Type B pancreatic cell (in vitro differentiated cells): ENCODE data around the gene NDRG3. TPM values are rescaled to one million over a fixed set of nuclear protein-coding genes. Genes with fewer than 3 reads are reported as not detected.

Source experiments
- DNase-seq: peaks from one replicate; pipeline ENCODE4 v3.0.0; 2021; ENCODE audit warnings: mixed read lengths; ENCODE audit not compliant: unreplicated experiment; ENCODE audit errors: extremely low spot score
- H3K27ac Mint-ChIP-seq: 2 replicates; pipeline ENCODE4 v1.8.0; 2021; ENCODE audit warnings: mild to moderate bottlenecking, mixed read lengths
- H3K27me3 Mint-ChIP-seq: 2 replicates; pipeline ENCODE4 v1.8.0; 2021; ENCODE audit warnings: mixed read lengths
- H3K36me3 Mint-ChIP-seq: 2 replicates; pipeline ENCODE4 v1.8.0; 2021; ENCODE audit warnings: mixed read lengths
- H3K4me1 Mint-ChIP-seq: one replicate; pipeline ENCODE4 v1.8.0; 2021; ENCODE audit warnings: mixed read lengths; ENCODE audit not compliant: unreplicated experiment
- H3K4me3 Mint-ChIP-seq: 2 replicates; pipeline ENCODE4 v1.8.0; 2021; ENCODE audit warnings: mild to moderate bottlenecking, mixed read lengths
- H3K9me3 Mint-ChIP-seq: 2 replicates; pipeline ENCODE4 v1.8.0; 2021; ENCODE audit warnings: mixed read lengths
- total RNA-seq: library from RNA; stranded (reverse); gene quantifications from 2 replicates; pipeline ENCODE4 v1.2.1, GENCODE V29; 2021; ENCODE audit warnings: low replicate concordance
- TF ChIP-seq, protein P1 (sequence below): fragments of 200-600 bp; sonication (generic); conservative IDR thresholded peaks from 2 replicates; pipeline ENCODE4 v1.5.0; 2021; ENCODE audit warnings: antibody characterized with exemption, mild to moderate bottlenecking

NDRG3 gene
- total RNA-seq, 1 donor from 2014 or later, result 31.5 TPM

- TF ChIP-seq, protein P1, sequence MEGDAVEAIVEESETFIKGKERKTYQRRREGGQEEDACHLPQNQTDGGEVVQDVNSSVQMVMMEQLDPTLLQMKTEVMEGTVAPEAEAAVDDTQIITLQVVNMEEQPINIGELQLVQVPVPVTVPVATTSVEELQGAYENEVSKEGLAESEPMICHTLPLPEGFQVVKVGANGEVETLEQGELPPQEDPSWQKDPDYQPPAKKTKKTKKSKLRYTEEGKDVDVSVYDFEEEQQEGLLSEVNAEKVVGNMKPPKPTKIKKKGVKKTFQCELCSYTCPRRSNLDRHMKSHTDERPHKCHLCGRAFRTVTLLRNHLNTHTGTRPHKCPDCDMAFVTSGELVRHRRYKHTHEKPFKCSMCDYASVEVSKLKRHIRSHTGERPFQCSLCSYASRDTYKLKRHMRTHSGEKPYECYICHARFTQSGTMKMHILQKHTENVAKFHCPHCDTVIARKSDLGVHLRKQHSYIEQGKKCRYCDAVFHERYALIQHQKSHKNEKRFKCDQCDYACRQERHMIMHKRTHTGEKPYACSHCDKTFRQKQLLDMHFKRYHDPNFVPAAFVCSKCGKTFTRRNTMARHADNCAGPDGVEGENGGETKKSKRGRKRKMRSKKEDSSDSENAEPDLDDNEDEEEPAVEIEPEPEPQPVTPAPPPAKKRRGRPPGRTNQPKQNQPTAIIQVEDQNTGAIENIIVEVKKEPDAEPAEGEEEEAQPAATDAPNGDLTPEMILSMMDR, result no peak
- no peak for DNase-seq
- H3K27ac Mint-ChIP-seq, result peak overlapping the region; percentile 6
- peak overlapping the region; percentile 87 for H3K4me3 Mint-ChIP-seq
- H3K36me3 Mint-ChIP-seq, result no peaks in the 10 kb centered on the region
- H3K9me3 Mint-ChIP-seq, result no peaks in the 10 kb centered on the region
- no peaks in the 10 kb centered on the region for H3K27me3 Mint-ChIP-seq
- H3K4me1 Mint-ChIP-seq, result peaks cover 17% of the 10 kb centered on the region
Measured at GRCh38 chr20:36745234-36745926, 510 bp downstream of the NDRG3 start.

GRCh38 chr20:36744764-36745191 lies 1.1 kb downstream of the NDRG3 start:
- peak overlapping the region; percentile 87 for H3K4me3 Mint-ChIP-seq
- H3K9me3 Mint-ChIP-seq, result no peaks in the 10 kb centered on the region

DNA sequence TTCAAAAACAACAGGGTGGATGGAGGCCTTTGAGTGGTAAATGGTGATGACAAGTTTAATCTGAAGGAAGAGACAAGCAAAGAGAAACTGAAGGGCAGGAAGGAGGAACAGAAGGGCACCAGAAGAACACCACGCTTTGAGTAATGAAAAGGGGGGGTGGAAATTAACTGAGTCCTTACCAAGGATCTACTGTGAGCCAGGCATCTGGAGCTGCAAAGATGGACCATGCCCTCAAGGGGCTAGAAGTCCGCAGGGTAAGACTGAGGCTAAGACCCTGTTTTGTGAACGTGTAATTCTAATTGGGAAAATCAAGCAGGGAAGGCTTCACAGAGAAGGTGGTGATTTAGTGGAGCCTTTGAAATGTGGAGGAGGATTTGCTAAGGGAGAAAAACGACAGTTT lies 1.6 kb downstream of the NDRG3 start:
- no peak for DNase-seq
- no peaks in the 10 kb centered on the region for H3K9me3 Mint-ChIP-seq
- peaks cover 17% of the 10 kb centered on the region for H3K4me1 Mint-ChIP-seq
- H3K27me3 Mint-ChIP-seq, result no peaks in the 10 kb centered on the region
- H3K27ac Mint-ChIP-seq, result peak overlapping the region; percentile 14
- TF ChIP-seq, protein P1, result no peak
- H3K36me3 Mint-ChIP-seq, result no peaks in the 10 kb centered on the region
- peak overlapping the region; percentile 75 for H3K4me3 Mint-ChIP-seq

More at GRCh38 chr20:36744764-36745191, 1.1 kb downstream of the NDRG3 start:
- Mint-ChIP-seq H3K27ac (peak overlapping the region; percentile 14), H3K27me3 (no peaks in the 10 kb centered on the region), H3K36me3 (no peaks in the 10 kb centered on the region), H3K4me1 (peaks cover 17% of the 10 kb centered on the region)
- TF ChIP-seq, protein P1, result no peak
- no peak for DNase-seq

- H3K36me3 Mint-ChIP-seq, result no peaks in the 10 kb centered on the region
- DNase-seq, result no peak
- no peaks in the 10 kb centered on the region for H3K9me3 Mint-ChIP-seq
- no peak overlapping the region for H3K4me3 Mint-ChIP-seq
- peaks cover 17% of the 10 kb centered on the region for H3K4me1 Mint-ChIP-seq
- TF ChIP-seq, protein P1, result no peak
- no peaks in the 10 kb centered on the region for H3K27me3 Mint-ChIP-seq
- H3K27ac Mint-ChIP-seq, result no peak overlapping the region
Measured at GRCh38 chr20:36742558-36742957, 3.3 kb downstream of the NDRG3 start.

GRCh38 chr20:36741072-36741471 lies 4.8 kb downstream of the NDRG3 start:
- no peak overlapping the region for H3K27ac Mint-ChIP-seq

More at GRCh38 chr20:36741072-36741471, 4.8 kb downstream of the NDRG3 start:
- TF ChIP-seq, protein P1, result no peak
- no peaks in the 10 kb centered on the region for H3K9me3 Mint-ChIP-seq
- no peaks in the 10 kb centered on the region for H3K36me3 Mint-ChIP-seq
- peaks cover 23% of the 10 kb centered on the region for H3K4me1 Mint-ChIP-seq
- H3K27me3 Mint-ChIP-seq, result no peaks in the 10 kb centered on the region
- no peak overlapping the region for H3K4me3 Mint-ChIP-seq
- DNase-seq, result no peak
